WERI-Rb-1 (cell line): Measurements from ENCODE around the gene PHPT1.

ENCODE experiments used
- DNase-seq: peaks from one replicate; pipeline ENCODE4 v3.0.0-alpha.2; 2020
- H3K27ac ChIP-seq: fragments of 250-450 bp; sonication (Bioruptor Pico); 2 replicates; pipeline ENCODE4 v1.5.1; 2020; ENCODE audit warnings: mild to moderate bottlenecking, moderate library complexity
- H3K27me3 ChIP-seq: fragments of 250-450 bp; sonication (Bioruptor Pico); 2 replicates; pipeline ENCODE4 v1.5.1; 2021; ENCODE audit warnings: mild to moderate bottlenecking, low read depth, moderate library complexity; ENCODE audit not compliant: insufficient read depth, severe bottlenecking
- H3K36me3 ChIP-seq: fragments of 250-450 bp; sonication (Bioruptor Pico); 2 replicates; pipeline ENCODE4 v1.5.1; 2020; ENCODE audit warnings: mild to moderate bottlenecking, moderate library complexity
- H3K4me3 ChIP-seq: 2 replicates; pipeline ENCODE4 v1.5.1; 2011; ENCODE audit warnings: low read depth, mild to moderate bottlenecking, control low read depth, low read length
- H3K9me3 ChIP-seq: fragments of 250-450 bp; sonication (Bioruptor Pico); 2 replicates; pipeline ENCODE4 v1.5.1; 2021; ENCODE audit warnings: mild to moderate bottlenecking, moderate library complexity; ENCODE audit not compliant: severe bottlenecking
- CTCF ChIP-seq: IDR thresholded peaks from 2 replicates; pipeline ENCODE4 v1.5.1; 2011; ENCODE audit warnings: low read depth, mild to moderate bottlenecking, control low read depth, inconsistent platforms, low read length

PHPT1 gene

GRCh38 chr9:136826703-136827582 is 22.3 kb upstream of the PHPT1 start:
- H3K36me3 ChIP-seq, result peaks cover 83% of the 10 kb centered on the region

GRCh38 chr9:136827794-136828473 is 21.3 kb upstream of the PHPT1 start:
- Histone ChIP-seq H3K27ac (no peak overlapping the region), H3K36me3 (peaks cover 90% of the 10 kb centered on the region), H3K4me3 (no peak overlapping the region), H3K9me3 (no peaks in the 10 kb centered on the region), H3K27me3 (no peaks in the 10 kb centered on the region)
- DNase-seq, result no peak
- TF ChIP-seq CTCF, result no peak

More at GRCh38 chr9:136826703-136827582, 22.3 kb upstream of the PHPT1 start:
- no peak for DNase-seq
- Histone ChIP-seq H3K27me3 (no peaks in the 10 kb centered on the region), H3K9me3 (no peaks in the 10 kb centered on the region), H3K27ac (no peak overlapping the region), H3K4me3 (no peak overlapping the region)
- TF ChIP-seq CTCF, result no peak

- no peak for DNase-seq
- no peak overlapping the region for H3K4me3 ChIP-seq
- no peak overlapping the region for H3K27ac ChIP-seq
- H3K9me3 ChIP-seq, result no peaks in the 10 kb centered on the region
- peaks cover 87% of the 10 kb centered on the region for H3K36me3 ChIP-seq
- H3K27me3 ChIP-seq, result no peaks in the 10 kb centered on the region
- no peak for TF ChIP-seq CTCF
Observed at GRCh38 chr9:136828474-136829140, 20.6 kb upstream of the PHPT1 start.

GRCh38 chr9:136829412-136829811 is 19.8 kb upstream of the PHPT1 start:
- no peak for DNase-seq
- Histone ChIP-seq H3K27ac (no peak overlapping the region), H3K36me3 (peaks cover 86% of the 10 kb centered on the region), H3K9me3 (no peaks in the 10 kb centered on the region), H3K27me3 (no peaks in the 10 kb centered on the region), H3K4me3 (no peak overlapping the region)
- no peak for TF ChIP-seq CTCF

- Histone ChIP-seq H3K4me3 (no peak overlapping the region), H3K27me3 (no peaks in the 10 kb centered on the region), H3K9me3 (no peaks in the 10 kb centered on the region), H3K27ac (no peak overlapping the region), H3K36me3 (peaks cover 82% of the 10 kb centered on the region)
- no peak for TF ChIP-seq CTCF
- no peak for DNase-seq
Observed at GRCh38 chr9:136829981-136830885, 19.0 kb upstream of the PHPT1 start.
